BE2C (cell line): ENCODE results near the gene CATSPERZ.
"Not testable (repeated sequence)": the region's sequence is repeated elsewhere in the genome, so short reads cannot be mapped to it uniquely, and the experiment has no call there.

Source experiments
- DNase-seq: peaks from one replicate; pipeline ENCODE4 v3.0.0-alpha.2; 2020
- H3K27me3 ChIP-seq: fragments of 250-450 bp; sonication (Bioruptor Pico); 2 replicates; pipeline ENCODE4 v1.5.1; 2020; ENCODE audit warnings: mild to moderate bottlenecking
- H3K36me3 ChIP-seq: fragments of 250-450 bp; sonication (Bioruptor Pico); 2 replicates; pipeline ENCODE4 v1.5.1; 2020; ENCODE audit warnings: mild to moderate bottlenecking
- H3K4me1 ChIP-seq: fragments of 250-450 bp; sonication (Bioruptor Pico); 2 replicates; pipeline ENCODE4 v1.5.1; 2020
- H3K4me3 ChIP-seq: 2 replicates; pipeline ENCODE4 v1.5.1; 2011; ENCODE audit warnings: low read depth, low read length
- H3K9me3 ChIP-seq: fragments of 250-450 bp; sonication (Bioruptor Pico); 2 replicates; pipeline ENCODE4 v1.5.1; 2020
- TF ChIP-seq, protein P1 (sequence below): IDR thresholded peaks from 2 replicates; pipeline ENCODE4 v1.5.1; 2012; ENCODE audit warnings: mild to moderate bottlenecking, low read depth, low read length

The CATSPERZ gene

DNA sequence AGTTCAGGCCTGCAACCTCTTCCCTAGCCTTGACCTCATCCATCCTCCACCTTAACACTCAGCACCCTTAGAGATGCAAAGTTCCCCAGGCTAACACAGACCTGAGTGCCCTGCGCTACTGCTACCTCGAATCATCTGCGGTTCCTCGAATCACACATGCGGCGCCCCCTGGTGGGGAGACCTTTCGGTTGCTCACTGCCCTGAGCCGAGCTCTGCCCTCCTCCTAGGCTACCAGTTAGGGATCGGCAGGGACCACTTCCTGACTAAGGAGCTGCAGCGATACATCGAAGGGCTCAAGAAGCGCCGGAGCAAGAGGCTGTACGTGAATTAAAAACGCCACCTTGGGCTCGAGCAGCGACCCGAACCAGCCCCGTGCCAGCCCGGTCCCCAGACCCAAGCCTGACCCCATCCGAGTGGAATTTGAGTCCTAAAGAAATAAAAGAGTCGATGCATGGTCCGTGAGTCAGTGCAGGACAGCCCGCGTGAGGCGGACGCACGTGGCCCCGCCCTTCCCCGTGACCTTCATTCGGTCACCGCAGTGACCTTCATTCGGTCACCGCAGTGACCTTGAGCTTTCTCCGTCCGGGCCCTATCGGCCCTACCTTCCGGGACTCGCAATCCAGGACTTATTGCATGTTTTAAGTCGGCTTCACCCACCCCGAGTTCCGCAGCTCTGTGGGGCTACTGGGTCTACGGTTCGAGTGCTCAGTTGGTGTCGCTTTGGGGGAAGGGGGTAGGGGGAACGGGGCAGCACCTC, 4.3 kb downstream of the CATSPERZ start:
- peaks cover 14% of the 10 kb centered on the region for H3K27me3 ChIP-seq
- DNase-seq, result peak; percentile 89
- H3K4me1 ChIP-seq, result no peaks in the 10 kb centered on the region
- TF ChIP-seq, protein P1, sequence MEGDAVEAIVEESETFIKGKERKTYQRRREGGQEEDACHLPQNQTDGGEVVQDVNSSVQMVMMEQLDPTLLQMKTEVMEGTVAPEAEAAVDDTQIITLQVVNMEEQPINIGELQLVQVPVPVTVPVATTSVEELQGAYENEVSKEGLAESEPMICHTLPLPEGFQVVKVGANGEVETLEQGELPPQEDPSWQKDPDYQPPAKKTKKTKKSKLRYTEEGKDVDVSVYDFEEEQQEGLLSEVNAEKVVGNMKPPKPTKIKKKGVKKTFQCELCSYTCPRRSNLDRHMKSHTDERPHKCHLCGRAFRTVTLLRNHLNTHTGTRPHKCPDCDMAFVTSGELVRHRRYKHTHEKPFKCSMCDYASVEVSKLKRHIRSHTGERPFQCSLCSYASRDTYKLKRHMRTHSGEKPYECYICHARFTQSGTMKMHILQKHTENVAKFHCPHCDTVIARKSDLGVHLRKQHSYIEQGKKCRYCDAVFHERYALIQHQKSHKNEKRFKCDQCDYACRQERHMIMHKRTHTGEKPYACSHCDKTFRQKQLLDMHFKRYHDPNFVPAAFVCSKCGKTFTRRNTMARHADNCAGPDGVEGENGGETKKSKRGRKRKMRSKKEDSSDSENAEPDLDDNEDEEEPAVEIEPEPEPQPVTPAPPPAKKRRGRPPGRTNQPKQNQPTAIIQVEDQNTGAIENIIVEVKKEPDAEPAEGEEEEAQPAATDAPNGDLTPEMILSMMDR, result peak; percentile 77
- peak overlapping the region; percentile 59 for H3K4me3 ChIP-seq
- no peaks in the 10 kb centered on the region for H3K36me3 ChIP-seq
- no peaks in the 10 kb centered on the region for H3K9me3 ChIP-seq

DNA sequence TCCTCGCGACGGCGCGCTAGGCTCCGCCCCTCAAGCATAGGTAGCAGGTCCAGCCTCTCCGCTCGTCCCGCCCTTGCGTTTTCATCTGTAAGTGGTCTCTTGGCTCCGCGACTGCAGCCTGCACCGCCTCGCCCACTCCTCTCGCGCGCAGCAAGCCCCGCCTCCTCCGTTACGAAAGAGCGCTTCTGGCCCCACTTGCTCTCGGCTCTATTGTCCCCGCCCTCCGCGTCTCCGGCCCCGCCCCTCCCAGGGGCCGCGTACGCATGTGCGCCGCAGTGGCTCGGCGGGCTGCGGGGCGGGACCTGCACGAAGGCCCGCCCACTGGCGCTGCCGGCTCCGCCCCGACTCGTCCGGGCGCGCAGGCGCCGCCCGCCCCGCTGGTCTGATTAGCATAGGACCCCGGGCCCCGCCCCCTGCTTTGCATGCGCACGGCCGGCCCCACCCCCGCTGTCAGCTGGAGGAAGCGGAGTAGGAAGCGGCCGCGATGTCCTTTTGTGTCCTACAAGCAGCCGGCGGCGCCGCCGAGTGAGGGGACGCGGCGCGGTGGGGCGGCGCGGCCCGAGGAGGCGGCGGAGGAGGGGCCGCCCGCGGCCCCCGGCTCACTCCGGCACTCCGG, 5.0 kb downstream of the CATSPERZ start, which contains the start of gene ESRRA:
Gene ESRRA, plus strand, starts transcription at position 450 of the 616 bp plus-strand sequence. CDS start 1,656 bp downstream, outside the sequence.
- Histone ChIP-seq H3K36me3 (no peaks in the 10 kb centered on the region), H3K27me3 (peaks cover 8% of the 10 kb centered on the region), H3K9me3 (no peaks in the 10 kb centered on the region), H3K4me1 (no peaks in the 10 kb centered on the region), H3K4me3 (peak within 1 kb of the TSS; percentile 69)
- TF ChIP-seq, protein P1, result no peak
- DNase-seq, result peak; percentile 98

DNA sequence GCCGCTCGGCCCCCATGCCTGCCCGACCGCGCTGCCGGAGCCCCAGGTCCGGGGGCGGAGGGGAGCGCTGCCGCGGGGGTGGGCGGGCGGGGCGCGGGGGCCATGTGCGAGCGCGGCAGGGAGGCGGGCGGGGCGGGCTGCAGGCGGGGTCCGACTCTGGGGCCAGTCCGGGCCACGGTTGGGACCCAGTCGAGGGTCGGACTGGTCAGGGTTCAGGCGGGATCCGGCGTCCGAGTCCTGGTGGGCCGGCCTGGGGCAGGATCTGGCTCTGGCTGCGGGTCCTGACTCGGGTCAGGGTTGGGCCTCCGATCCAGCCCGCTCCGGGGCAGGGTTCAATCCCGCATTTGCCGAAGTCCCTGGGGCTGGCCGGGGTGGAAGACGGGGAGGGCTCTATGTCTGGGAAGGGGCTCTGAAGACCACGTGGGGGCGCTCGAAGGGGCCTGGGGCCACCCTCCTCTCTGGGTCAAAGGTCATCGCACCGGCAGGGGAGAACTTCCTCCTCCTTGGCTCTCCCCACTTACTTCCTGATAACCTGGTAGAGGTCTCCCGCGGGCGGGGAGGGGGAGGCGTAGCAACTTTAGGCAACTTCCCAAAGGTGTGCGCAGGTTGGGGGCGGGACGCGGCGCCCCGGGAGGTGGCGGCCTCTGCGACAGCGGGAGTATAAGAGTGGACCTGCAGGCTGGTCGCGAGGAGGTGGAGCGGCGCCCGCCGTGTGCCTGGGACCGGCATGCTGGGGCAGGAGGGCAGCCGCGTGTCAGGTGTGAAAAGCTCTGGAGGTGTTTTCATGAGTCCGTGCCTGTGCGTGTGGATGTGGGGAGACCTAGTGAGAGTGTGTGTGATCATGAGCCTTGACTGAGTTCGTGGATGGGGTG, 5.8 kb downstream of the CATSPERZ start:
- H3K9me3 ChIP-seq, result no peaks in the 10 kb centered on the region
- H3K4me1 ChIP-seq, result no peaks in the 10 kb centered on the region
- peaks cover under 1% of the 10 kb centered on the region; the same call in 1 of the 2 replicates for H3K27me3 ChIP-seq
- TF ChIP-seq, protein P1, result 0 out of 2 replicates have a peak, but pooled peaks have one; percentile 13
- H3K36me3 ChIP-seq, result no peaks in the 10 kb centered on the region
- peak; percentile 52 for DNase-seq
- peak overlapping the region; percentile 69 for H3K4me3 ChIP-seq

DNA sequence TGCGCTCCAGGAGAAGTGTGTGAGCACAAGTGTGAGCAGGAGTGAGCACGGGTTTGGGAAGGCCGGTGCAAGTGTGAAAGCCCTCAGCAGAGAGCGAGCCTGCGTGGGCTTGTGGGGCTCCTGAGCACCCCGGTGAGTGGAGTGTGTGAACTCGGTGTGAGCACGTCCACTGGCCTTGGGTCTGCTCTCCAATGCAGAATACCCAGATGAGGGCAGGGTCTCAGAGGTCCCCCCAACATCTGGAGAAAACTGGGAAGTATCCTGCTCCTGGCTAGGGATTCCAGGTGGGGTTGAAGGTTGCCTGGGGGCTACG, 6.4 kb downstream of the CATSPERZ start:
- Histone ChIP-seq H3K36me3 (no peaks in the 10 kb centered on the region), H3K27me3 (no peaks in the 10 kb centered on the region), H3K9me3 (no peaks in the 10 kb centered on the region), H3K4me3 (peak overlapping the region; percentile 69), H3K4me1 (no peaks in the 10 kb centered on the region)
- TF ChIP-seq, protein P1, result no peak
- no peak for DNase-seq

DNA sequence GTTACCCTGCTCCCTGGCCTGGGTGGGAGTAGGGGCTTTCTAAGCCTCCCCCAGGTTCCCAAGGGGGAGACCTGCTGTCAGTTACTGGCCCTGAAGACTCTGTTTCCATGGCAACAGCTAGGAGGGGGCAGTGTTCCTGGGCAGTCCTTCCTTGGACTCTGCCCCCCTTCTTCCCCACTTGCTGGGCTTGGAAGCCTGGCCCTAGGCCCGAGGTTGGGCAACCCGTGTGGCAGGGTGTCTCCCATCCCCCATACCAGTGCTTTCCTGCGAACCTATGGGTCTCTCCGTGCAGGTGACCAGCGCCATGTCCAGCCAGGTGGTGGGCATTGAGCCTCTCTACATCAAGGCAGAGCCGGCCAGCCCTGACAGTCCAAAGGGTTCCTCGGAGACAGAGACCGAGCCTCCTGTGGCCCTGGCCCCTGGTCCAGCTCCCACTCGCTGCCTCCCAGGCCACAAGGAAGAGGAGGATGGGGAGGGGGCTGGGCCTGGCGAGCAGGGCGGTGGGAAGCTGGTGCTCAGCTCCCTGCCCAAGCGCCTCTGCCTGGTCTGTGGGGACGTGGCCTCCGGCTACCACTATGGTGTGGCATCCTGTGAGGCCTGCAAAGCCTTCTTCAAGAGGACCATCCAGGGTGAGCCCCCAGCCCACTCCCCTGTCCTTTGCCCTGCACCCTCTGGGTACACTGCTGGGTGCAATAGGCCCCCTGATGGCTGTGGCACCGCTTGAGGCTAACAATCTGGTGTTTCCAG, 6.9 kb downstream of the CATSPERZ start:
- no peaks in the 10 kb centered on the region for H3K27me3 ChIP-seq
- no peak for DNase-seq
- no peaks in the 10 kb centered on the region for H3K9me3 ChIP-seq
- H3K4me3 ChIP-seq, result peak overlapping the region; percentile 69
- TF ChIP-seq, protein P1, result no peak
- no peaks in the 10 kb centered on the region for H3K36me3 ChIP-seq
- H3K4me1 ChIP-seq, result no peaks in the 10 kb centered on the region

DNA sequence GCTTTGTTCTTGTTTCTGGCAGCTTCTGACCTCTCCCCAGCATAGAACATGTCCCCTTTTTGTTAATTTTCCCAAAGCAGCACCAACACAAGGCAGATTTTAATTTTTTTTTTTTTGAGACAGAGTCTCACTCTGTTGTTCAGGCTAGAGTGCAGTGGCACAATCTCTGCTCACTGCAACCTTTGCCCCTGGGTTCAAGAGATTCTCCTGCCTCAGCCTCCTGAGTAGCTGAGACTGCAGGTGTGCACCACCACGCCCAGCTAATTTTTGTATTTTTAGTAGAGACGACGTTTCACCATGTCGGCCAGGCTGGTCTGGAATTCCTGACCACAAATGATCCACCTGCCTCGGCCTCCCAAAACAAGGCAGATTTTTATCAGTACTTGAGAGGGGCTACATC, 7.6 kb downstream of the CATSPERZ start:
- DNase-seq, H3K4me1 ChIP-seq, H3K36me3 ChIP-seq, H3K27me3 ChIP-seq, H3K4me3 ChIP-seq, H3K9me3 ChIP-seq: not testable (repeated sequence)
